ENCODE data around the gene ZW10. TPM values are rescaled to one million over a fixed set of nuclear protein-coding genes. Genes with fewer than 3 reads are reported as not detected.

The ZW10 gene
- total RNA-seq, 4 donors from 2014 or later, result 11.3 to 17.1 (median 15.2) TPM

GRCh38 chr11:113697111-113697510 is 76.4 kb downstream of the ZW10 start:
- DNase-seq, result no peak
- Histone ChIP-seq H3K27me3 (no peaks in the 10 kb centered on the region), H3K36me3 (peaks cover 0 to 8% (median 0%) of the 10 kb centered on the region in 3 donors), H3K4me1 (no peaks in the 10 kb centered on the region), H3K4me3 (no peak overlapping the region), H3K27ac (no peak overlapping the region), H3K9me3 (no peaks in the 10 kb centered on the region)
- WGBS, 2 donors, result 97 to 100% methylated on average over 1 to 5 of the region's 5 CpGs
- TF ChIP-seq CTCF (IDR thresholded peaks at IDR 0.05) (no peak), POLR2A (IDR thresholded peaks at IDR 0.05) (no peak)
- intact Hi-C loops (cut with DNase I), result no loop called here

- no peaks in the 10 kb centered on the region for H3K9me3 ChIP-seq
- no peaks in the 10 kb centered on the region for H3K27me3 ChIP-seq
- peaks cover 0 to 8% (median 0%) of the 10 kb centered on the region in 3 donors for H3K36me3 ChIP-seq
- no peak for DNase-seq
- 75 to 84% methylated on average over 3 to 4 of the region's 4 CpGs for WGBS, 2 donors
- H3K4me1 ChIP-seq, result peaks cover 0 to 9% (median 0%) of the 10 kb centered on the region in 3 donors
- intact Hi-C loops (cut with DNase I), result no loop called here
- no peak overlapping the region for H3K27ac ChIP-seq
- TF ChIP-seq CTCF (IDR thresholded peaks at IDR 0.05) (no peak), POLR2A (IDR thresholded peaks at IDR 0.05) (no peak)
- H3K4me3 ChIP-seq, result no peak overlapping the region
Observed at GRCh38 chr11:113695207-113695606, 78.3 kb downstream of the ZW10 start.

- H3K27me3 ChIP-seq, result no peaks in the 10 kb centered on the region
- H3K36me3 ChIP-seq, result peaks cover 0 to 8% (median 0%) of the 10 kb centered on the region in 3 donors
- peaks cover 0 to 11% (median 0%) of the 10 kb centered on the region in 3 donors for H3K4me1 ChIP-seq
- H3K4me3 ChIP-seq, result no peak overlapping the region
- no peak overlapping the region for H3K27ac ChIP-seq
- DNase-seq, result no peak
- TF ChIP-seq CTCF (IDR thresholded peaks at IDR 0.05) (no peak), POLR2A (IDR thresholded peaks at IDR 0.05) (no peak)
- intact Hi-C loops (cut with DNase I), result no loop called here
- no peaks in the 10 kb centered on the region for H3K9me3 ChIP-seq
- 91 to 93% methylated on average over 9 to 11 of the region's 12 CpGs for WGBS, 2 donors
Observed at GRCh38 chr11:113694390-113694789, 79.1 kb downstream of the ZW10 start.

- TF ChIP-seq CTCF (IDR thresholded peaks at IDR 0.05), result no peak
- no peak for TF ChIP-seq POLR2A (IDR thresholded peaks at IDR 0.05)
- H3K4me1 ChIP-seq, result peaks cover 0 to 11% (median 0%) of the 10 kb centered on the region in 3 donors
- no peak overlapping the region for H3K4me3 ChIP-seq
- DNase-seq, result no peak
- H3K27me3 ChIP-seq, result no peaks in the 10 kb centered on the region
- peaks cover 0 to 8% (median 0%) of the 10 kb centered on the region in 3 donors for H3K36me3 ChIP-seq
- 84 to 96% methylated on average over 4 to 13 of the region's 13 CpGs for WGBS, 2 donors
- no peaks in the 10 kb centered on the region for H3K9me3 ChIP-seq
- no peak overlapping the region for H3K27ac ChIP-seq
- intact Hi-C loops (cut with DNase I), result no loop called here
Observed at GRCh38 chr11:113693030-113693429, 80.5 kb downstream of the ZW10 start.

- Histone ChIP-seq H3K4me1 (peaks cover 0 to 11% (median 0%) of the 10 kb centered on the region in 3 donors), H3K9me3 (no peaks in the 10 kb centered on the region), H3K36me3 (no peaks in the 10 kb centered on the region), H3K27me3 (no peaks in the 10 kb centered on the region), H3K4me3 (no peak overlapping the region), H3K27ac (no peak overlapping the region)
- TF ChIP-seq CTCF (IDR thresholded peaks at IDR 0.05), result no peak
- TF ChIP-seq POLR2A (IDR thresholded peaks at IDR 0.05), result no peak
- no peak for DNase-seq
- WGBS, 2 donors, result 75 to 88% methylated on average over 6 to 7 of the region's 15 CpGs
- intact Hi-C loops (cut with DNase I), result no loop called here
Observed at GRCh38 chr11:113690619-113691569, 82.6 kb downstream of the ZW10 start.

Measured in esophagus squamous epithelium (tissue), 5 donors.